ENCODE results near the gene RUNX3.

The RUNX3 gene

GRCh38 chr1:24963099-24963872 is 33.2 kb upstream of the RUNX3 start:
- peak; percentile 66 for DNase-seq (ENCODE audit: low spot score)

GRCh38 chr1:24961961-24962861 is 32.1 kb upstream of the RUNX3 start:
- DNase-seq (ENCODE audit: low spot score) = no peak

GRCh38 chr1:24961334-24961733 is 31.3 kb upstream of the RUNX3 start:
- no peak for DNase-seq (ENCODE audit: low spot score)

- no peak for DNase-seq (ENCODE audit: low spot score)
Observed at GRCh38 chr1:24960071-24960801, 30.2 kb upstream of the RUNX3 start.

GRCh38 chr1:24959623-24959975 is 29.5 kb upstream of the RUNX3 start:
- DNase-seq (ENCODE audit: low spot score) = no peak

GRCh38 chr1:24958766-24959622 is 28.9 kb upstream of the RUNX3 start:
- no peak for DNase-seq (ENCODE audit: low spot score)

- DNase-seq (ENCODE audit: low spot score) = no peak
Observed at GRCh38 chr1:24957808-24958752, 28.0 kb upstream of the RUNX3 start.

- peak; percentile 49 for DNase-seq (ENCODE audit: low spot score)
Observed at GRCh38 chr1:24957016-24957807, 27.1 kb upstream of the RUNX3 start.

- DNase-seq (ENCODE audit: low spot score) = no peak
Observed at GRCh38 chr1:24955779-24956365, 25.8 kb upstream of the RUNX3 start.

- no peak for DNase-seq (ENCODE audit: low spot score)
Observed at GRCh38 chr1:24955161-24955560, 25.1 kb upstream of the RUNX3 start.

- no peak for DNase-seq (ENCODE audit: low spot score)
Observed at GRCh38 chr1:24954631-24955030, 24.6 kb upstream of the RUNX3 start.

GRCh38 chr1:24954022-24954421 is 23.9 kb upstream of the RUNX3 start:
- no peak for DNase-seq (ENCODE audit: low spot score)

- DNase-seq (ENCODE audit: low spot score) = no peak
Observed at GRCh38 chr1:24952413-24952841, 22.4 kb upstream of the RUNX3 start.

- DNase-seq (ENCODE audit: low spot score) = no peak
Observed at GRCh38 chr1:24951810-24952412, 21.8 kb upstream of the RUNX3 start.

GRCh38 chr1:24951337-24951736 is 21.3 kb upstream of the RUNX3 start:
- no peak for DNase-seq (ENCODE audit: low spot score)

GRCh38 chr1:24949331-24949881 is 19.3 kb upstream of the RUNX3 start:
- no peak for DNase-seq (ENCODE audit: low spot score)

- DNase-seq (ENCODE audit: low spot score) = no peak
Observed at GRCh38 chr1:24948079-24948827, 18.2 kb upstream of the RUNX3 start.

Data from germinal center (tissue), 1 donor.